ES-I3 (cell line): ENCODE data around the gene RPS6KA1.
"Not testable (repeated sequence)": the region's sequence is repeated elsewhere in the genome, so short reads cannot be mapped to it uniquely, and the experiment has no call there.

Experiments
- H3K36me3 ChIP-seq: 2 replicates; pipeline ENCODE4 v1.6.1; 2013; ENCODE audit warnings: mild to moderate bottlenecking, low read length, control low read depth, moderate library complexity; ENCODE audit not compliant: insufficient read depth
- H3K4me1 ChIP-seq: 2 replicates; pipeline ENCODE4 v1.6.1; 2013; ENCODE audit warnings: mild to moderate bottlenecking, control low read depth, low read length; ENCODE audit not compliant: insufficient read depth
- H3K9ac ChIP-seq: 2 replicates; pipeline ENCODE4 v1.6.1; 2013; ENCODE audit warnings: low read depth, mild to moderate bottlenecking, low read length, moderate library complexity
- H3K9me3 ChIP-seq: 2 replicates; pipeline ENCODE4 v1.6.1; 2013; ENCODE audit warnings: mild to moderate bottlenecking, low read length, moderate library complexity; ENCODE audit not compliant: control insufficient read depth, insufficient read depth

The RPS6KA1 gene

DNA sequence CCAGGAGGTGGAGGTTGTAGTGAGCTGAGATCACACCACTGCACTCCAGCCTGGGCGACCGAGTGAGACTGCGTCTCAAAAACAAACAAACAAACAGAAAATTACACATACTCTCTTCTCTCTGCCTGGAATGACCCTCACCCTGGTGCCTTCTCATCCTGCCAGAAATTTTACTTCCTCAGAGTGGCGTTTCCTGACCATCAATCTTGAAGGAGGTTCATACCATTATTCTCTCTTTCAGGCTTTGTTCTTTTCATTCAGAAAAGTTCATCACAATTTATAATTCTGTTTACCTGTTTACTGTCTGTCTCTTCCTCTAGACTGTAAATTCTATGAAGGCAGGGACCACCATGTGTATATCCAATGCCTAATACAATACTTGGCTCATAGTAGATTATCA, 79.3 kb downstream of the RPS6KA1 start:
- Histone ChIP-seq H3K9me3 (no peaks in the 10 kb centered on the region), H3K9ac (no peak overlapping the region), H3K4me1 (peaks cover 9% of the 10 kb centered on the region; the same call in 1 of the 2 replicates), H3K36me3 (no peaks in the 10 kb centered on the region)

- Histone ChIP-seq H3K4me1 (no peaks in the 10 kb centered on the region), H3K36me3 (no peaks in the 10 kb centered on the region), H3K9me3 (no peaks in the 10 kb centered on the region), H3K9ac (no peak overlapping the region)
These were observed 81.2 kb downstream of the RPS6KA1 start for GRCh38 chr1:26610781-26611180.

DNA sequence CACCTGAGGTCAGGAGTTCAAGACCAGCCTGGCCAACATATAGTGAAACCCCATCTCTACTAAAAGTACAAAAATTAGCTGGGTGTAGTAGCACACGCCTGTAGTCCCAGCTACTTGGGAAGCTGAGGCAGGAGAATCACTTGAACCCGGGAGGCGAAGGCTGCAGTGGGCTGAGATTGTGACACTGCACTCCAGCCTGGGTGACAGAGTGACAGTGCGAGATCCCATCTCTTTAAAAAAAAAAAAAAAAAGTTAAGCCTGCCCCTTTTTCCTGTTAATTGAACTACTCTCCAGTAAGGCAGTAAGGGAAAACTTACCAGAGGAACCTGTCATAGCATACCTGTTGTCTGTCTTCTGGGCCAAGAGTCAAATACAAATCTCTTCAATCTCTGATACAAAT, 83.1 kb downstream of the RPS6KA1 start:
- H3K4me1 ChIP-seq, H3K36me3 ChIP-seq, H3K9ac ChIP-seq, H3K9me3 ChIP-seq: not testable (repeated sequence)

- H3K9ac ChIP-seq: no peak overlapping the region
These were observed 85.3 kb downstream of the RPS6KA1 start for GRCh38 chr1:26614655-26615411.

DNA sequence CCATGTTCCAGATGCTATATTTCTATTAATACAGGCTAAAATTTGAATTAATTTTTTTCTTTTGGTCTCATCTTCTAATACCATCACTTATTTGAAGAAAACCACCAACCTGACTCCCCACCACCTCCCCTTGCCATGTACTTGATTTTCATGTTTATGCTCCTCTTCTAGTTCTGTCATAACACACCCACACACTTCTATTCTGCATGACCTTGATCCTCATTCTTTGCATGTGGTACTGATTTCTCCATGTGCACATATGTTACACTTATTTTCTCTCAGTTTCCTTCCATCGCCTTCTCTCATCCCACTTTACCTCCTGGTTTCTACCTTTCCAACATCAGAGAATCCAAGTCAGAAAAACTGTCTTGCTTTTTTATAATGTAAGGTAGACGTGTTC, 87.3 kb downstream of the RPS6KA1 start:
- Histone ChIP-seq H3K9ac (no peak overlapping the region), H3K9me3 (no peaks in the 10 kb centered on the region), H3K36me3 (no peaks in the 10 kb centered on the region), H3K4me1 (peaks cover 12% of the 10 kb centered on the region)

More at GRCh38 chr1:26614655-26615411, 85.3 kb downstream of the RPS6KA1 start:
- Histone ChIP-seq H3K36me3 (no peaks in the 10 kb centered on the region), H3K4me1 (peaks cover 12% of the 10 kb centered on the region), H3K9me3 (no peaks in the 10 kb centered on the region)

GRCh38 chr1:26618561-26618960, 89.0 kb downstream of the RPS6KA1 start:
- peaks cover 12% of the 10 kb centered on the region for H3K4me1 ChIP-seq
- no peaks in the 10 kb centered on the region for H3K9me3 ChIP-seq
- no peaks in the 10 kb centered on the region for H3K36me3 ChIP-seq
- no peak overlapping the region for H3K9ac ChIP-seq
